Ishikawa (cell line): ENCODE data around the gene PLCH1.

Experiments
- CEBPB ChIP-seq: IDR thresholded peaks from 2 replicates; pipeline ENCODE4 v1.6.1; 2012
- EGR1 ChIP-seq: IDR thresholded peaks from 2 replicates; pipeline ENCODE4 v1.6.1; 2012
- EP300 ChIP-seq: IDR thresholded peaks from 2 replicates; pipeline ENCODE4 v1.6.1; 2012; ENCODE audit warnings: borderline replicate concordance
- FOXM1 ChIP-seq: IDR thresholded peaks from 2 replicates; pipeline ENCODE4 v1.6.1; 2012; ENCODE audit warnings: low read depth, borderline replicate concordance
- NFIC ChIP-seq: IDR thresholded peaks from 2 replicates; pipeline ENCODE4 v1.6.1; 2012
- RAD21 ChIP-seq: IDR thresholded peaks from 2 replicates; pipeline ENCODE4 v1.6.1; 2012; ENCODE audit warnings: low read depth
- TAF1 ChIP-seq: IDR thresholded peaks from 2 replicates; pipeline ENCODE4 v1.6.1; 2012; ENCODE audit warnings: low read depth, mild to moderate bottlenecking
- TCF12 ChIP-seq: IDR thresholded peaks from 2 replicates; pipeline ENCODE4 v1.6.1; 2012; ENCODE audit warnings: low read depth
- YY1 ChIP-seq: IDR thresholded peaks from 2 replicates; pipeline ENCODE4 v1.6.1; 2012; ENCODE audit warnings: low read depth
- ZBTB7A ChIP-seq: IDR thresholded peaks from 2 replicates; pipeline ENCODE4 v1.6.1; 2012; ENCODE audit warnings: low read depth
- TF ChIP-seq, protein P1 (sequence below): IDR thresholded peaks from 2 replicates; pipeline ENCODE4 v1.6.1; 2012
- TF ChIP-seq, protein P2 (sequence below): IDR thresholded peaks from 2 replicates; pipeline ENCODE4 v1.6.1; 2012; ENCODE audit warnings: low read depth, mild to moderate bottlenecking
- TF ChIP-seq, protein P3 (sequence below): IDR thresholded peaks from 2 replicates; pipeline ENCODE4 v1.6.1; 2012

DNA sequence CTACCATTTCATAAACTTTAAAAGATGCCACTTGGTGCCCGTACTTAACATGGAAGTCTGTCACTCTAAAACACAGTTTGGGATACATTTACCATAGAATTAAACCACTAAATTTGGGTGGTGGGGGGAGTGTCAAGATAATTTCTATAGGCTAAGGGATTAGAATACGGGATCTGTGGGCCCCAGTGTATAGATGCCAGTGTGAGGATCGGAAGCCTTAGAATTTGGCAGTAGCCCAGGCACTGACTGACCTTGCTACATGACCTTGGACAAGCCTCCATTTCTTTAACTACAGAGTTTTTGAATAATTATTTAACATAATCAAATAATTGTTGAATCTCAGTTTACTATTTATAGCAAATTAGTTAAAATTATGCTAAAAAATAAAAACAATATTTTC lies 375.1 kb downstream of the PLCH1 start:
- TF ChIP-seq, protein P1, sequence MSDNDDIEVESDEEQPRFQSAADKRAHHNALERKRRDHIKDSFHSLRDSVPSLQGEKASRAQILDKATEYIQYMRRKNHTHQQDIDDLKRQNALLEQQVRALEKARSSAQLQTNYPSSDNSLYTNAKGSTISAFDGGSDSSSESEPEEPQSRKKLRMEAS = no peak
- no peak for TF ChIP-seq CEBPB
- TF ChIP-seq FOXM1 = no peak
- no peak for TF ChIP-seq EP300
- no peak for TF ChIP-seq YY1
- TF ChIP-seq, protein P2, sequence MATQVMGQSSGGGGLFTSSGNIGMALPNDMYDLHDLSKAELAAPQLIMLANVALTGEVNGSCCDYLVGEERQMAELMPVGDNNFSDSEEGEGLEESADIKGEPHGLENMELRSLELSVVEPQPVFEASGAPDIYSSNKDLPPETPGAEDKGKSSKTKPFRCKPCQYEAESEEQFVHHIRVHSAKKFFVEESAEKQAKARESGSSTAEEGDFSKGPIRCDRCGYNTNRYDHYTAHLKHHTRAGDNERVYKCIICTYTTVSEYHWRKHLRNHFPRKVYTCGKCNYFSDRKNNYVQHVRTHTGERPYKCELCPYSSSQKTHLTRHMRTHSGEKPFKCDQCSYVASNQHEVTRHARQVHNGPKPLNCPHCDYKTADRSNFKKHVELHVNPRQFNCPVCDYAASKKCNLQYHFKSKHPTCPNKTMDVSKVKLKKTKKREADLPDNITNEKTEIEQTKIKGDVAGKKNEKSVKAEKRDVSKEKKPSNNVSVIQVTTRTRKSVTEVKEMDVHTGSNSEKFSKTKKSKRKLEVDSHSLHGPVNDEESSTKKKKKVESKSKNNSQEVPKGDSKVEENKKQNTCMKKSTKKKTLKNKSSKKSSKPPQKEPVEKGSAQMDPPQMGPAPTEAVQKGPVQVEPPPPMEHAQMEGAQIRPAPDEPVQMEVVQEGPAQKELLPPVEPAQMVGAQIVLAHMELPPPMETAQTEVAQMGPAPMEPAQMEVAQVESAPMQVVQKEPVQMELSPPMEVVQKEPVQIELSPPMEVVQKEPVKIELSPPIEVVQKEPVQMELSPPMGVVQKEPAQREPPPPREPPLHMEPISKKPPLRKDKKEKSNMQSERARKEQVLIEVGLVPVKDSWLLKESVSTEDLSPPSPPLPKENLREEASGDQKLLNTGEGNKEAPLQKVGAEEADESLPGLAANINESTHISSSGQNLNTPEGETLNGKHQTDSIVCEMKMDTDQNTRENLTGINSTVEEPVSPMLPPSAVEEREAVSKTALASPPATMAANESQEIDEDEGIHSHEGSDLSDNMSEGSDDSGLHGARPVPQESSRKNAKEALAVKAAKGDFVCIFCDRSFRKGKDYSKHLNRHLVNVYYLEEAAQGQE = no peak
- no peak for TF ChIP-seq TCF12
- no peak for TF ChIP-seq RAD21
- TF ChIP-seq, protein P3, sequence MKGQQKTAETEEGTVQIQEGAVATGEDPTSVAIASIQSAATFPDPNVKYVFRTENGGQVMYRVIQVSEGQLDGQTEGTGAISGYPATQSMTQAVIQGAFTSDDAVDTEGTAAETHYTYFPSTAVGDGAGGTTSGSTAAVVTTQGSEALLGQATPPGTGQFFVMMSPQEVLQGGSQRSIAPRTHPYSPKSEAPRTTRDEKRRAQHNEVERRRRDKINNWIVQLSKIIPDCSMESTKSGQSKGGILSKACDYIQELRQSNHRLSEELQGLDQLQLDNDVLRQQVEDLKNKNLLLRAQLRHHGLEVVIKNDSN = no peak
- no peak for TF ChIP-seq ZBTB7A
- no peak for TF ChIP-seq NFIC
- no peak for TF ChIP-seq TAF1
- no peak for TF ChIP-seq EGR1
